GM12892 (cell line): Measurements from ENCODE around the gene EEF2K.

Experiments
- POLR2A ChIP-seq: IDR thresholded peaks from 2 replicates; pipeline ENCODE4 v1.6.1; 2011; ENCODE audit warnings: low read depth, low read length, control low read depth
- POLR2AphosphoS5 ChIP-seq: IDR thresholded peaks from 2 replicates; pipeline ENCODE4 v1.6.1; 2011; ENCODE audit warnings: low read depth, low read length, control low read depth

GRCh38 chr16:22171953-22172352 is 34.1 kb upstream of the EEF2K start:
- no peak for TF ChIP-seq POLR2A
- TF ChIP-seq POLR2AphosphoS5 = no peak
